Tibial nerve (tissue), 4 donors: ENCODE data around the gene C1QA.

Experiments
- CTCF ChIP-seq, 5 experiments: fragments of 200-600 bp in 3 of 5; fragments of 450-650 bp in 2 of 5; sonication (generic) in 3 of 5; IDR thresholded peaks; one replicate each; pipeline ENCODE4 v1.5.1; 2016 to 2019; ENCODE audit warnings: antibody characterized with exemption in 5 of 5, mild to moderate bottlenecking in 3 of 5, moderate library complexity in 2 of 5
- EP300 ChIP-seq, 2 donors: sonication (generic); formaldehyde crosslinking; IDR thresholded peaks; one replicate each; pipeline ENCODE4 v1.6.1; 2017; ENCODE audit warnings: antibody characterized with exemption in 2 of 2, mild to moderate bottlenecking in 1 of 2
- POLR2A ChIP-seq, 2 donors: fragments of 450-650 bp; IDR thresholded peaks; one replicate each; pipeline ENCODE4 v1.6.1; 2017; ENCODE audit warnings: antibody characterized with exemption in 2 of 2, mild to moderate bottlenecking in 2 of 2, moderate library complexity in 2 of 2

- no peak for TF ChIP-seq CTCF (IDR thresholded peaks at IDR 0.05)
- TF ChIP-seq EP300 (IDR thresholded peaks at IDR 0.05), result no peak
- no peak for TF ChIP-seq POLR2A (IDR thresholded peaks at IDR 0.05)
These were observed 9.5 kb downstream of the C1QA start for GRCh38 chr1:22645931-22646330.
